RWPE2 (cell line): Measurements from ENCODE around the gene SPTLC3.

Experiments used
- ATAC-seq: fragments of 200-7000 bp; cut with Tn5 transposase; 3 replicates; pipeline ENCODE4 v1.9.1; 2021; ENCODE audit warnings: low read depth
- DNase-seq: peaks from one replicate; pipeline ENCODE4 v3.0.0-alpha.2; 2020; ENCODE audit warnings: low spot score
- H3K27ac ChIP-seq: fragments of 450-650 bp; 2 replicates; pipeline ENCODE4 v1.5.1; 2017; ENCODE audit warnings: mild to moderate bottlenecking; ENCODE audit not compliant: poor library complexity, severe bottlenecking
- H3K27me3 ChIP-seq: fragments of 250-450 bp; sonication (Bioruptor Pico); 2 replicates; pipeline ENCODE4 v1.5.1; 2021; ENCODE audit warnings: mild to moderate bottlenecking, moderate library complexity; ENCODE audit not compliant: insufficient read depth, poor library complexity, severe bottlenecking
- H3K36me3 ChIP-seq: fragments of 250-450 bp; sonication (Bioruptor Pico); 2 replicates; pipeline ENCODE4 v1.5.1; 2020; ENCODE audit warnings: low read depth, mild to moderate bottlenecking, moderate library complexity
- H3K4me1 ChIP-seq: fragments of 250-450 bp; sonication (Bioruptor Pico); 2 replicates; pipeline ENCODE4 v1.5.1; 2021; ENCODE audit warnings: mild to moderate bottlenecking, moderate library complexity; ENCODE audit not compliant: insufficient read depth, poor library complexity, severe bottlenecking
- H3K4me3 ChIP-seq: fragments of 250-450 bp; sonication (Bioruptor Pico); 2 replicates; pipeline ENCODE4 v1.5.1; 2021; ENCODE audit warnings: mild to moderate bottlenecking, moderate library complexity; ENCODE audit not compliant: severe bottlenecking
- H3K9me3 ChIP-seq: fragments of 250-450 bp; sonication (Bioruptor Pico); 2 replicates; pipeline ENCODE4 v1.5.1; 2021; ENCODE audit warnings: mild to moderate bottlenecking, moderate library complexity; ENCODE audit not compliant: severe bottlenecking
- CTCF ChIP-seq: fragments of 450-650 bp; IDR thresholded peaks from one replicate; pipeline ENCODE4 v1.5.1; 2017; ENCODE audit warnings: mild to moderate bottlenecking, moderate library complexity; ENCODE audit not compliant: poor library complexity, severe bottlenecking

The SPTLC3 gene

GRCh38 chr20:13035399-13036152, 26.8 kb downstream of the SPTLC3 start:
- Histone ChIP-seq H3K36me3 (no peaks in the 10 kb centered on the region; the same call in 1 of the 2 replicates), H3K27ac (no peak overlapping the region), H3K4me3 (no peak overlapping the region), H3K4me1 (peaks cover 10% of the 10 kb centered on the region), H3K9me3 (no peaks in the 10 kb centered on the region), H3K27me3 (no peaks in the 10 kb centered on the region)
- DNase-seq (no peak), ATAC-seq (no peak)
- no peak for TF ChIP-seq CTCF

- Histone ChIP-seq H3K4me3 (no peak overlapping the region), H3K4me1 (no peaks in the 10 kb centered on the region), H3K27ac (no peak overlapping the region), H3K9me3 (no peaks in the 10 kb centered on the region), H3K36me3 (no peaks in the 10 kb centered on the region; the same call in 1 of the 2 replicates), H3K27me3 (no peaks in the 10 kb centered on the region)
- no peak for TF ChIP-seq CTCF
- DNase-seq = no peak
- ATAC-seq = no peak
These were observed 29.0 kb downstream of the SPTLC3 start for GRCh38 chr20:13037727-13038126.

- ATAC-seq = no peak; the same call in 2 of the 3 replicates
- no peak for DNase-seq
These were observed 33.0 kb downstream of the SPTLC3 start for GRCh38 chr20:13041574-13042457.

GRCh38 chr20:13042458-13042794, 33.7 kb downstream of the SPTLC3 start:
- TF ChIP-seq CTCF = no peak
- Histone ChIP-seq H3K36me3 (no peaks in the 10 kb centered on the region; the same call in 1 of the 2 replicates), H3K4me1 (no peaks in the 10 kb centered on the region), H3K27me3 (no peaks in the 10 kb centered on the region), H3K27ac (no peak overlapping the region), H3K4me3 (no peak overlapping the region), H3K9me3 (no peaks in the 10 kb centered on the region)
- DNase-seq = no peak
- no peak for ATAC-seq

More at GRCh38 chr20:13041574-13042457, 33.0 kb downstream of the SPTLC3 start:
- Histone ChIP-seq H3K36me3 (no peaks in the 10 kb centered on the region; the same call in 1 of the 2 replicates), H3K9me3 (no peaks in the 10 kb centered on the region), H3K4me1 (no peaks in the 10 kb centered on the region), H3K27ac (no peak overlapping the region), H3K4me3 (no peak overlapping the region), H3K27me3 (no peaks in the 10 kb centered on the region)
- TF ChIP-seq CTCF = no peak

- H3K36me3 ChIP-seq = no peaks in the 10 kb centered on the region
- H3K27me3 ChIP-seq = no peaks in the 10 kb centered on the region
- H3K9me3 ChIP-seq = no peaks in the 10 kb centered on the region
- TF ChIP-seq CTCF = no peak
- no peak overlapping the region for H3K27ac ChIP-seq
- ATAC-seq (no peak), DNase-seq (no peak)
- no peaks in the 10 kb centered on the region for H3K4me1 ChIP-seq
- H3K4me3 ChIP-seq = no peak overlapping the region
These were observed 37.6 kb downstream of the SPTLC3 start for GRCh38 chr20:13046409-13046808.
